ENCODE results near the gene FAM107B.

DNA sequence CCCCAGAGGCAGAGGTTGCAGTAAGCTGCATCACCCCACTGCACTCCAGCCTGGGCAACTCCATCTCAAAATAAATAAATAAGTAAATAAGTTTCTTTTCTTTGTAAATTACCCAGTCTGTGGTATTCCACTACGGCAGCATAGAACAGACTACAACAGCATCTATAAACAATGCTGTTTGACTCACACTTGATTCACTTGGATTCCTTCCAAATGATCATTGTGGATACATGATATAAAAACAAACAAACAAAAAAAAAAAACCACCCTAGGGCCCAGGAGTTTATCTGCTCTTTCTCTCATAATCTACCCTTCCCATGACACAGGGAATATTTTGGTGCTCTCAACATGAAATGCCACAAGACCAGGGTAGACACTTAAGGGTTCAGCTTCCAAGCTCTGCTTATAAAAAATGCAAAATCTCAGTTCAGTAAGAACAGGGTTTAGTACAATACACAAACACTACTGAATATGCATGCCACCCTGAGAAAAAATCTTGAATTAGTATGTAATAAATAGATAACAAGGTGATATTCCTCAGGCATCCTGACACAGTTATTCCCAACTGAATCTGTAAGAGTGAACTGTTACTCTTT is 200.9 kb downstream of the FAM107B start:
- TF ChIP-seq, protein P1, sequence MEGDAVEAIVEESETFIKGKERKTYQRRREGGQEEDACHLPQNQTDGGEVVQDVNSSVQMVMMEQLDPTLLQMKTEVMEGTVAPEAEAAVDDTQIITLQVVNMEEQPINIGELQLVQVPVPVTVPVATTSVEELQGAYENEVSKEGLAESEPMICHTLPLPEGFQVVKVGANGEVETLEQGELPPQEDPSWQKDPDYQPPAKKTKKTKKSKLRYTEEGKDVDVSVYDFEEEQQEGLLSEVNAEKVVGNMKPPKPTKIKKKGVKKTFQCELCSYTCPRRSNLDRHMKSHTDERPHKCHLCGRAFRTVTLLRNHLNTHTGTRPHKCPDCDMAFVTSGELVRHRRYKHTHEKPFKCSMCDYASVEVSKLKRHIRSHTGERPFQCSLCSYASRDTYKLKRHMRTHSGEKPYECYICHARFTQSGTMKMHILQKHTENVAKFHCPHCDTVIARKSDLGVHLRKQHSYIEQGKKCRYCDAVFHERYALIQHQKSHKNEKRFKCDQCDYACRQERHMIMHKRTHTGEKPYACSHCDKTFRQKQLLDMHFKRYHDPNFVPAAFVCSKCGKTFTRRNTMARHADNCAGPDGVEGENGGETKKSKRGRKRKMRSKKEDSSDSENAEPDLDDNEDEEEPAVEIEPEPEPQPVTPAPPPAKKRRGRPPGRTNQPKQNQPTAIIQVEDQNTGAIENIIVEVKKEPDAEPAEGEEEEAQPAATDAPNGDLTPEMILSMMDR (conservative IDR thresholded peaks at IDR 0.05) = no peak
- no peak for TF ChIP-seq EZH2 (IDR thresholded peaks at IDR 0.05; ENCODE audit: low read depth)

Measured in PC-9 (cell line).